H9 (cell line): Measurements from ENCODE around the gene PRDX3. TPM values are rescaled to one million over a fixed set of nuclear protein-coding genes. Genes with fewer than 3 reads are reported as not detected.

Experiments
- DNase-seq: peaks from one replicate; pipeline ENCODE4 v3.0.0-alpha.2; 2017
- H2AFZ ChIP-seq: one replicate; pipeline ENCODE4 v1.6.1; 2013; ENCODE audit warnings: mild to moderate bottlenecking, low read length, control low read depth, moderate library complexity
- H2AK5ac ChIP-seq: 2 replicates; pipeline ENCODE4 v1.6.1; 2013; ENCODE audit warnings: low read length, control low read depth, mixed read lengths; ENCODE audit not compliant: insufficient read length
- H2BK120ac ChIP-seq: one replicate; pipeline ENCODE4 v1.6.1; 2013; ENCODE audit warnings: low read depth, mild to moderate bottlenecking, low read length, control low read depth, inconsistent platforms; ENCODE audit not compliant: poor library complexity, severe bottlenecking
- H2BK12ac ChIP-seq: 2 replicates; pipeline ENCODE4 v1.6.1; 2013; ENCODE audit warnings: low read length, control low read depth, mixed read lengths, low read depth; ENCODE audit not compliant: insufficient read length
- H2BK15ac ChIP-seq: 2 replicates; pipeline ENCODE4 v1.6.1; 2013; ENCODE audit warnings: low read depth, low read length, control low read depth
- H2BK20ac ChIP-seq: one replicate; pipeline ENCODE4 v1.6.1; 2013; ENCODE audit warnings: low read depth, mild to moderate bottlenecking, low read length, control low read depth, inconsistent platforms; ENCODE audit not compliant: poor library complexity, severe bottlenecking
- H2BK5ac ChIP-seq: 2 replicates; pipeline ENCODE4 v1.6.1; 2013; ENCODE audit warnings: low read length, control low read depth, mixed read lengths; ENCODE audit not compliant: insufficient read length
- H3K14ac ChIP-seq: 2 replicates; pipeline ENCODE4 v1.6.1; 2013; ENCODE audit warnings: low read length, control low read depth; ENCODE audit not compliant: insufficient read depth
- H3K18ac ChIP-seq: 2 replicates; pipeline ENCODE4 v1.6.1; 2013; ENCODE audit warnings: low read depth, mild to moderate bottlenecking, mixed read lengths, low read length, control low read depth; ENCODE audit not compliant: insufficient read length
- H3K23ac ChIP-seq: 2 replicates; pipeline ENCODE4 v1.6.1; 2013; ENCODE audit warnings: low read length, control low read depth, mixed read lengths, low read depth; ENCODE audit not compliant: insufficient read length
- H3K23me2 ChIP-seq: 2 replicates; pipeline ENCODE4 v1.6.1; 2013; ENCODE audit warnings: low read depth, mild to moderate bottlenecking, mixed read lengths, low read length, control low read depth; ENCODE audit not compliant: insufficient read length, poor library complexity, severe bottlenecking
- H3K27ac ChIP-seq: 2 replicates; pipeline ENCODE4 v1.5.1; 2013; ENCODE audit warnings: low read length, control low read depth, mixed read lengths, low read depth; ENCODE audit not compliant: insufficient read length
- H3K27me3 ChIP-seq: 2 replicates; pipeline ENCODE4 v1.6.1; 2013; ENCODE audit warnings: low read length, control low read depth, inconsistent platforms; ENCODE audit not compliant: insufficient read depth
- H3K4ac ChIP-seq: 2 replicates; pipeline ENCODE4 v1.6.1; 2013; ENCODE audit warnings: low read depth, mild to moderate bottlenecking, control low read depth, inconsistent platforms, low read length, moderate library complexity
- H3K4me1 ChIP-seq: 2 replicates; pipeline ENCODE4 v1.6.1; 2013; ENCODE audit warnings: low read length, control low read depth, inconsistent platforms; ENCODE audit not compliant: insufficient read depth
- H3K4me2 ChIP-seq: 2 replicates; pipeline ENCODE4 v1.6.1; 2013; ENCODE audit warnings: low read length, control low read depth, mixed read lengths; ENCODE audit not compliant: insufficient read length, insufficient read depth
- H3K56ac ChIP-seq: 2 replicates; pipeline ENCODE4 v1.6.1; 2013; ENCODE audit warnings: low read depth, mild to moderate bottlenecking, mixed read lengths, low read length, control low read depth; ENCODE audit not compliant: insufficient read length
- H3K79me1 ChIP-seq: 2 replicates; pipeline ENCODE4 v1.6.1; 2013; ENCODE audit warnings: low read depth, mild to moderate bottlenecking, moderate library complexity, low read length, control low read depth, inconsistent platforms; ENCODE audit not compliant: insufficient read depth, poor library complexity, severe bottlenecking
- H3K79me2 ChIP-seq: 2 replicates; pipeline ENCODE4 v1.6.1; 2013; ENCODE audit warnings: low read length, control low read depth, inconsistent platforms; ENCODE audit not compliant: insufficient read depth
- H3K9ac ChIP-seq: 2 replicates; pipeline ENCODE4 v1.6.1; 2013; ENCODE audit warnings: low read length, control low read depth, mixed read lengths; ENCODE audit not compliant: insufficient read length; ENCODE audit errors: extremely low read depth
- H3K9me3 ChIP-seq: one replicate; pipeline ENCODE4 v1.6.1; 2013; ENCODE audit warnings: low read depth, low read length, inconsistent platforms; ENCODE audit not compliant: control insufficient read depth
- H3T11ph ChIP-seq: one replicate; pipeline ENCODE4 v1.6.1; 2013; ENCODE audit warnings: mild to moderate bottlenecking, low read length, control low read depth, inconsistent platforms
- H4K20me1 ChIP-seq: one replicate; pipeline ENCODE4 v1.6.1; 2013; ENCODE audit not compliant: control insufficient read depth, insufficient read length, insufficient read depth
- H4K5ac ChIP-seq: 2 replicates; pipeline ENCODE4 v1.6.1; 2013; ENCODE audit warnings: low read depth, mild to moderate bottlenecking, mixed read lengths, low read length, control low read depth; ENCODE audit not compliant: insufficient read length
- H4K8ac ChIP-seq: replicated peaks from 2 replicates; pipeline ENCODE4 v1.6.1; 2013; ENCODE audit warnings: low read length, control low read depth, mixed read lengths, low read depth; ENCODE audit not compliant: insufficient read length
- H4K91ac ChIP-seq: 2 replicates; pipeline ENCODE4 v1.6.1; 2013; ENCODE audit warnings: low read depth, mild to moderate bottlenecking, moderate library complexity, mixed read lengths, low read length, control low read depth; ENCODE audit not compliant: insufficient read length
- H3K27ac Mint-ChIP-seq, 3 experiments: 2 replicates in 2 of 3; 3 replicates in 1 of 3; pipeline ENCODE4 v1.8.0; 2020 to 2021; ENCODE audit warnings: mixed read lengths in 3 of 3, mild to moderate bottlenecking in 1 of 3, moderate library complexity in 1 of 3
- H3K27me3 Mint-ChIP-seq: 2 replicates; pipeline ENCODE4 v1.8.0; 2021; ENCODE audit warnings: low read depth, mild to moderate bottlenecking, moderate library complexity, mixed read lengths
- H3K36me3 Mint-ChIP-seq, 3 experiments: 2 replicates in 2 of 3; 3 replicates in 1 of 3; pipeline ENCODE4 v1.8.0; 2020 to 2021; ENCODE audit warnings: low read depth in 3 of 3, mixed read lengths in 3 of 3; ENCODE audit not compliant: insufficient read depth in 1 of 3
- H3K4me1 Mint-ChIP-seq, 2 experiments: 2 replicates each; pipeline ENCODE4 v1.8.0; 2020; ENCODE audit warnings: mixed read lengths in 2 of 2
- H3K4me3 Mint-ChIP-seq, 2 experiments: 2 replicates in 1 of 2; 3 replicates in 1 of 2; pipeline ENCODE4 v1.8.0; 2020 to 2021; ENCODE audit warnings: mild to moderate bottlenecking in 2 of 2, mixed read lengths in 2 of 2, moderate library complexity in 1 of 2
- H3K9me3 Mint-ChIP-seq, 2 experiments: 2 replicates in 1 of 2; 3 replicates in 1 of 2; pipeline ENCODE4 v1.8.0; 2020; ENCODE audit warnings: mild to moderate bottlenecking in 2 of 2, mixed read lengths in 2 of 2, moderate library complexity in 1 of 2
- WGBS: extraction: QIAGEN DNeasy Blood & Tissue Kit; methylation state at CpG from one replicate; pipeline ENCODE4 v1.1.7; 2013; ENCODE audit warnings: missing lambda C conversion rate, low lambda C conversion rate, mixed read lengths; ENCODE audit not compliant: insufficient read length; ENCODE audit errors: extremely low coverage; 5-methylcytosine and 5-hydroxymethylcytosine counted together
- total RNA-seq: library from RNA; stranded (reverse); gene quantifications from 2 replicates; pipeline ENCODE4 v1.2.1, GENCODE V29; 2021
- TF ChIP-seq, protein P1 (sequence below): fragments of 200-600 bp; sonication (generic); conservative IDR thresholded peaks from 3 replicates; pipeline ENCODE4 v1.8.0; 2021; ENCODE audit warnings: antibody characterized with exemption, mild to moderate bottlenecking

PRDX3 gene
- total RNA-seq, 1 experiment from 2014 or later, result 181 TPM

DNA sequence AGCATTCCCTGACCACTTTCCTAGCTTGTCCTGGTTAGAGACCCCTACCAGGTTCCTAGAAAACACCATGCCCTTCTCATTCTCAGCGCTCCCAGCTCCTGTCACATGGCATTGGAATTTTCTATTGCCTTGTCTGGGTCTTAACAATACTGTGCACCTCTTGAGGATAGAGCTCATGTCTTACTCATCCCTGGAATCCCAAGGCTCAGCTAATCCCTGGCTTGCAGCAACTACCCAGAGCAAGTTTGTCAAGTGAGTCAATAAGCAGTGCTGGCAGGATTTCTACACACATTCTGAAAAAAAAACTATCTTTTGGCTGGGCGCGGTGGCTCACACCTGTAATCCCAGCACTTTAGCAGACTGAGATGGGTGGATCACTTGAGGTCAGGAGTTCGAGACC, 11.7 kb upstream of the PRDX3 start:
- DNase-seq, result no peak
- Histone ChIP-seq H4K20me1 (no peaks in the 10 kb centered on the region), H2BK12ac (no peak overlapping the region), H3K14ac (no peak overlapping the region), H2BK15ac (no peak overlapping the region), H3K9me3 (no peaks in the 10 kb centered on the region), H2BK5ac (no peak overlapping the region), H3K79me2 (no peaks in the 10 kb centered on the region), H2AFZ (no peak overlapping the region), H3K9ac (no peak overlapping the region), H3K27ac (no peak overlapping the region), H2AK5ac (no peak overlapping the region), H3K27me3 (no peaks in the 10 kb centered on the region; the same call in 1 of the 2 replicates), H3K56ac (no peak overlapping the region), H3T11ph (no peak overlapping the region), H3K4me2 (no peak overlapping the region), H3K23ac (no peak overlapping the region), H2BK120ac (no peak overlapping the region), H4K91ac (no peak overlapping the region), H3K18ac (no peak overlapping the region), H4K8ac (no peak overlapping the region), H3K79me1 (no peaks in the 10 kb centered on the region), H4K5ac (no peak overlapping the region), H3K4me1 (no peaks in the 10 kb centered on the region), H3K23me2 (no peaks in the 10 kb centered on the region), H3K4ac (no peak overlapping the region), H2BK20ac (no peak overlapping the region)
- peaks cover 2 to 7% of the 10 kb centered on the region in 2 experiments; a peak in 2 of 4 replicates for H3K4me1 Mint-ChIP-seq
- no CpG with 5 or more reads among the region's 4 CpGs for WGBS
- H3K27me3 Mint-ChIP-seq, result peaks cover 13% of the 10 kb centered on the region
- H3K4me3 Mint-ChIP-seq, result no peak overlapping the region
- no peaks in the 10 kb centered on the region for H3K36me3 Mint-ChIP-seq
- H3K9me3 Mint-ChIP-seq, result no peaks in the 10 kb centered on the region
- TF ChIP-seq, protein P1, sequence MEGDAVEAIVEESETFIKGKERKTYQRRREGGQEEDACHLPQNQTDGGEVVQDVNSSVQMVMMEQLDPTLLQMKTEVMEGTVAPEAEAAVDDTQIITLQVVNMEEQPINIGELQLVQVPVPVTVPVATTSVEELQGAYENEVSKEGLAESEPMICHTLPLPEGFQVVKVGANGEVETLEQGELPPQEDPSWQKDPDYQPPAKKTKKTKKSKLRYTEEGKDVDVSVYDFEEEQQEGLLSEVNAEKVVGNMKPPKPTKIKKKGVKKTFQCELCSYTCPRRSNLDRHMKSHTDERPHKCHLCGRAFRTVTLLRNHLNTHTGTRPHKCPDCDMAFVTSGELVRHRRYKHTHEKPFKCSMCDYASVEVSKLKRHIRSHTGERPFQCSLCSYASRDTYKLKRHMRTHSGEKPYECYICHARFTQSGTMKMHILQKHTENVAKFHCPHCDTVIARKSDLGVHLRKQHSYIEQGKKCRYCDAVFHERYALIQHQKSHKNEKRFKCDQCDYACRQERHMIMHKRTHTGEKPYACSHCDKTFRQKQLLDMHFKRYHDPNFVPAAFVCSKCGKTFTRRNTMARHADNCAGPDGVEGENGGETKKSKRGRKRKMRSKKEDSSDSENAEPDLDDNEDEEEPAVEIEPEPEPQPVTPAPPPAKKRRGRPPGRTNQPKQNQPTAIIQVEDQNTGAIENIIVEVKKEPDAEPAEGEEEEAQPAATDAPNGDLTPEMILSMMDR, result no peak
- peak overlapping the region in 1 of 3 experiments; percentile 13; a peak in 1 of 7 replicates for H3K27ac Mint-ChIP-seq
